Stimulated activated CD8-positive, alpha-beta memory T cell treated with anti-CD3 and anti-CD28 coated beads, Interleukin-2, amount 100 ng/mL, for 48 hours (primary cell): ENCODE results near the gene SHTN1.

ENCODE experiments used
- DNase-seq, 2 donors: peaks; one replicate each; pipeline ENCODE4 v3.0.0-alpha.2; 2020; ENCODE audit warnings: low read depth in 2 of 2

Gene SHTN1

GRCh38 chr10:116836083-116836482 is 168.9 kb downstream of the SHTN1 start:
- no peak for DNase-seq

GRCh38 chr10:116835658-116836057 is 169.3 kb downstream of the SHTN1 start:
- DNase-seq = no peak

- no peak for DNase-seq
These were observed 170.7 kb downstream of the SHTN1 start for GRCh38 chr10:116833986-116834985.

- DNase-seq = no peak
These were observed 173.2 kb downstream of the SHTN1 start for GRCh38 chr10:116831790-116832189.
